ENCODE measurements around the gene DOCK9.

DNA sequence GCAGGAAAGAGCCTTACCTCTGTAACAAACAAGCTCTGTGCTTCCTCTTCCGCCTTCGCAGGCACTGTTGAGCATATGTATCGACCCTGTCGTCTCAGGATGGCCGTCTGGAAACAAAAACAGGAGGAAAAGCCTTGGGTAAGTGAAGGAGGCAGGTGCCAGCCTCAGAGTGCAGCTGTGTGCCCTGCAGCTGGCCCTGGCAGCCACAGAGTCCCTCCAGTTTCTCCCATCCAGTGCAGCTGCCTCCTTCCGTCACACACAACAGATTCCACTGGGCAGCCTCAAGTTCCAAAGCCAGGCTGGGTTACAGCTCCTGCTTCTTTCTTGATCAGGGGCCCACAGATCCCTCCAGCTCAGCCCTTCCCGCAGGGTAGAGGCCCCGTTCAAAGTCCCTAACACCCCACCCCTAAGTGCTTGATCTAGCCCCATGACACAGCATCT lies 47.7 kb downstream of the DOCK9 start:
- no peak for TF ChIP-seq CTCF (IDR thresholded peaks at IDR 0.05; ENCODE audit: poor library complexity)
- TF ChIP-seq EZH2 (IDR thresholded peaks at IDR 0.05; ENCODE audit: borderline replicate concordance) = no peak
- TF ChIP-seq EZH2phosphoT487 (IDR thresholded peaks at IDR 0.05; ENCODE audit: low read depth, severe bottlenecking, unreplicated experiment) = no peak

Measured in hepatocyte (in vitro differentiated cells).